Mucosa of stomach (tissue), 1 donor: Measurements from ENCODE around the gene TRIM24.
"Not testable (repeated sequence)": the region's sequence is repeated elsewhere in the genome, so short reads cannot be mapped to it uniquely, and the experiment has no call there.

Experiments
- H3K27me3 ChIP-seq: one replicate; pipeline ENCODE4 v1.7.0; 2013; ENCODE audit warnings: mild to moderate bottlenecking, low read length; ENCODE audit not compliant: control insufficient read depth, insufficient read depth
- H3K36me3 ChIP-seq: one replicate; pipeline ENCODE4 v1.7.0; 2013; ENCODE audit warnings: low read length; ENCODE audit not compliant: control insufficient read depth, insufficient read depth
- H3K4me1 ChIP-seq: one replicate; pipeline ENCODE4 v1.7.0; 2013; ENCODE audit warnings: mild to moderate bottlenecking, low read length; ENCODE audit not compliant: control insufficient read depth, insufficient read depth
- H3K4me3 ChIP-seq: one replicate; pipeline ENCODE4 v1.7.0; 2013; ENCODE audit warnings: low read length
- H3K9ac ChIP-seq: one replicate; pipeline ENCODE4 v1.7.0; 2013; ENCODE audit warnings: mild to moderate bottlenecking, low read length, moderate library complexity
- H3K9me3 ChIP-seq: one replicate; pipeline ENCODE4 v1.7.0; 2013; ENCODE audit warnings: mild to moderate bottlenecking, low read length, moderate library complexity; ENCODE audit not compliant: control insufficient read depth
- donor health status: Pancreatic carcinoma.

Gene TRIM24

GRCh38 chr7:138481447-138482380 lies 21.7 kb downstream of the TRIM24 start:
- H3K9me3 ChIP-seq: no peaks in the 10 kb centered on the region
- no peaks in the 10 kb centered on the region for H3K36me3 ChIP-seq
- H3K4me3 ChIP-seq: no peak overlapping the region
- no peak overlapping the region for H3K9ac ChIP-seq
- H3K27me3 ChIP-seq: no peaks in the 10 kb centered on the region
- H3K4me1 ChIP-seq: peaks cover 20% of the 10 kb centered on the region

GRCh38 chr7:138483531-138483930 lies 23.5 kb downstream of the TRIM24 start:
- no peak overlapping the region for H3K9ac ChIP-seq
- H3K9me3 ChIP-seq: no peaks in the 10 kb centered on the region
- peaks cover 5% of the 10 kb centered on the region for H3K4me1 ChIP-seq
- no peaks in the 10 kb centered on the region for H3K27me3 ChIP-seq
- H3K4me3 ChIP-seq: no peak overlapping the region
- no peaks in the 10 kb centered on the region for H3K36me3 ChIP-seq

GRCh38 chr7:138485508-138485907 lies 25.4 kb downstream of the TRIM24 start:
- not testable (repeated sequence) for H3K4me1 ChIP-seq, H3K9ac ChIP-seq, H3K27me3 ChIP-seq, H3K4me3 ChIP-seq, H3K36me3 ChIP-seq, H3K9me3 ChIP-seq

GRCh38 chr7:138489139-138489538 lies 29.1 kb downstream of the TRIM24 start:
- not testable (repeated sequence) for H3K27me3 ChIP-seq, H3K9me3 ChIP-seq, H3K36me3 ChIP-seq, H3K4me1 ChIP-seq, H3K9ac ChIP-seq, H3K4me3 ChIP-seq

- no peaks in the 10 kb centered on the region for H3K9me3 ChIP-seq
- peaks cover 7% of the 10 kb centered on the region for H3K4me1 ChIP-seq
- no peaks in the 10 kb centered on the region for H3K36me3 ChIP-seq
- no peaks in the 10 kb centered on the region for H3K27me3 ChIP-seq
- no peak overlapping the region for H3K9ac ChIP-seq
- H3K4me3 ChIP-seq: no peak overlapping the region
Observed at GRCh38 chr7:138491612-138492386, 31.7 kb downstream of the TRIM24 start.

- peaks cover 7% of the 10 kb centered on the region for H3K4me1 ChIP-seq
- no peaks in the 10 kb centered on the region for H3K36me3 ChIP-seq
- H3K4me3 ChIP-seq: no peak overlapping the region
- no peaks in the 10 kb centered on the region for H3K27me3 ChIP-seq
- no peak overlapping the region for H3K9ac ChIP-seq
- no peaks in the 10 kb centered on the region for H3K9me3 ChIP-seq
Observed at GRCh38 chr7:138492423-138492822, 32.4 kb downstream of the TRIM24 start.

GRCh38 chr7:138493535-138493934 lies 33.5 kb downstream of the TRIM24 start:
- H3K4me3 ChIP-seq: no peak overlapping the region
- no peaks in the 10 kb centered on the region for H3K9me3 ChIP-seq
- peaks cover 7% of the 10 kb centered on the region for H3K4me1 ChIP-seq
- H3K9ac ChIP-seq: no peak overlapping the region
- H3K36me3 ChIP-seq: no peaks in the 10 kb centered on the region
- no peaks in the 10 kb centered on the region for H3K27me3 ChIP-seq

- H3K9ac ChIP-seq: no peak overlapping the region
- H3K27me3 ChIP-seq: no peaks in the 10 kb centered on the region
- H3K9me3 ChIP-seq: no peaks in the 10 kb centered on the region
- no peaks in the 10 kb centered on the region for H3K36me3 ChIP-seq
- H3K4me3 ChIP-seq: no peak overlapping the region
- H3K4me1 ChIP-seq: peaks cover 7% of the 10 kb centered on the region
Observed at GRCh38 chr7:138495485-138495884, 35.4 kb downstream of the TRIM24 start.

GRCh38 chr7:138499340-138499739 lies 39.3 kb downstream of the TRIM24 start:
- Histone ChIP-seq H3K27me3 (no peaks in the 10 kb centered on the region), H3K4me3 (no peak overlapping the region), H3K9ac (no peak overlapping the region), H3K9me3 (no peaks in the 10 kb centered on the region), H3K4me1 (no peaks in the 10 kb centered on the region), H3K36me3 (no peaks in the 10 kb centered on the region)

GRCh38 chr7:138500303-138500702 lies 40.2 kb downstream of the TRIM24 start:
- H3K27me3 ChIP-seq, H3K9me3 ChIP-seq, H3K4me1 ChIP-seq, H3K9ac ChIP-seq, H3K36me3 ChIP-seq, H3K4me3 ChIP-seq: not testable (repeated sequence)

- H3K4me3 ChIP-seq: no peak overlapping the region
- no peak overlapping the region for H3K9ac ChIP-seq
- no peaks in the 10 kb centered on the region for H3K27me3 ChIP-seq
- H3K9me3 ChIP-seq: no peaks in the 10 kb centered on the region
- no peaks in the 10 kb centered on the region for H3K4me1 ChIP-seq
- no peaks in the 10 kb centered on the region for H3K36me3 ChIP-seq
Observed at GRCh38 chr7:138500892-138501291, 40.8 kb downstream of the TRIM24 start.

GRCh38 chr7:138502023-138502767 lies 42.1 kb downstream of the TRIM24 start:
- Histone ChIP-seq H3K9me3 (no peaks in the 10 kb centered on the region), H3K4me3 (no peak overlapping the region), H3K27me3 (no peaks in the 10 kb centered on the region), H3K4me1 (peaks cover 6% of the 10 kb centered on the region), H3K9ac (no peak overlapping the region), H3K36me3 (no peaks in the 10 kb centered on the region)
